ENCODE measurements around the gene SAP25. TPM values are rescaled to one million over a fixed set of nuclear protein-coding genes. Genes with fewer than 3 reads are reported as not detected.
"Not testable (repeated sequence)": the region's sequence is repeated elsewhere in the genome, so short reads cannot be mapped to it uniquely, and the experiment has no call there.

SAP25 gene
- total and polyA plus RNA-seq, 2 experiments from 2014 or later: 1.8 TPM; not detected in 1

DNA sequence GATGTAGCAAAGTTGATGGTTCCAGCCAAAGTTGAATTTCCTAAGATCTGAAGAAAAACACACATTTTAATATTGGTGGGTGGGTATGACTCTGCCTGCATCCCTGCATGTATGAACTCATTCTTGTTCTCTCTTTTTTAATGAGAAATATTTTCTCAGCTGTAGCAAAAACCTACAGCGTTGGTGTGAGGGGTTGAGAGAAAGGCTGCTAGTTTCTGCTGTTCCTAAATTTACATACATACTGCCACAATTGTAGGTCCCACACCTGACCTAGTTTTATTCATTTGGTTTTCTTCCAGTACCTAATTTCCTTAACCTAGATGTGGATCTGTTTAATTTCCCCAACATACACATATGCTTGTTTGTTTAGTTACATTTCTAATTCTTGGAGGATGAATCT lies 30.1 kb downstream of the SAP25 start:
- Histone ChIP-seq H3K27ac (peak overlapping the region; percentile 93), H3K4me2 (peak overlapping the region; percentile 57), H2AFZ (no peak overlapping the region), H3K4me3 (no peak overlapping the region), H3K4me1 (ENCODE audit: insufficient read depth) (peaks cover 47% of the 10 kb centered on the region), H3K27me3 (no peaks in the 10 kb centered on the region), H3K79me2 (peaks cover 54% of the 10 kb centered on the region), H3K36me3 (replicated peaks; ENCODE audit: insufficient read depth, low read depth) (no peaks in the 10 kb centered on the region), H3K9me3 (ENCODE audit: low read depth) (no peaks in the 10 kb centered on the region), H4K20me1 (ENCODE audit: insufficient read depth, poor library complexity, severe bottlenecking) (no peaks in the 10 kb centered on the region), H3K9me2 (replicated peaks; ENCODE audit: insufficient read depth) (no peaks in the 10 kb centered on the region)
- no peak for DNase-seq (ENCODE audit: low spot score)
- 53% methylated on average over 1 of the region's 1 CpG for WGBS (ENCODE audit: low lambda C conversion rate, missing lambda C conversion rate)
- TF ChIP-seq CTCF (IDR thresholded peaks at IDR 0.05; ENCODE audit: poor library complexity) (no peak), EZH2phosphoT487 (IDR thresholded peaks at IDR 0.05; ENCODE audit: low read depth, severe bottlenecking, unreplicated experiment) (no peak)

DNA sequence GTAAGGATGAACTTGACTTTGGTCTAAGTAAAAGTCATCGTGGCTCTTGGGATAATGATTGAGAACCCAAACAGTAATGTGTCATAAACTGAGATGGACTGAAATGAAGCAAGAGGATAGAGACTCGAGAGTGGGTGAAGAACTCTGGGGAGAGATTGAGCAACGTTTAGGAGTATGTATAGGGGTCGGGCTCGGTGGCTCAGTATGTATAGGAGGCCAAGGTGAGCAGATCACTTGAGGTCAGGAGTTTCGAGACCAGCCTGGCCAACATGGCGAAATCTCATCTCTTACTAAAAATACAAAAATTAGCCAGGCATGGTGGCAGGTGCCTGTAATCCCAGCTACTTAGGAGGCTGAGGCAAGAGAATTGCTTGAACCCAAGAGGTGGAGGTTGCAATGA lies 32.4 kb downstream of the SAP25 start:
- H3K9me2 ChIP-seq (replicated peaks; ENCODE audit: insufficient read depth); H3K4me3 ChIP-seq; H2AFZ ChIP-seq; H3K36me3 ChIP-seq (replicated peaks; ENCODE audit: insufficient read depth, low read depth); H3K9me3 ChIP-seq (ENCODE audit: low read depth); H4K20me1 ChIP-seq (ENCODE audit: insufficient read depth, poor library complexity, severe bottlenecking); DNase-seq (ENCODE audit: low spot score); H3K27ac ChIP-seq; H3K27me3 ChIP-seq: not testable (repeated sequence)
- 83% methylated on average over 7 of the region's 7 CpGs for WGBS (ENCODE audit: low lambda C conversion rate, missing lambda C conversion rate)
- peaks cover 40% of the 10 kb centered on the region for H3K79me2 ChIP-seq
- H3K4me1 ChIP-seq (ENCODE audit: insufficient read depth): peaks cover 27% of the 10 kb centered on the region
- H3K4me2 ChIP-seq: peak overlapping the region; percentile 88

DNA sequence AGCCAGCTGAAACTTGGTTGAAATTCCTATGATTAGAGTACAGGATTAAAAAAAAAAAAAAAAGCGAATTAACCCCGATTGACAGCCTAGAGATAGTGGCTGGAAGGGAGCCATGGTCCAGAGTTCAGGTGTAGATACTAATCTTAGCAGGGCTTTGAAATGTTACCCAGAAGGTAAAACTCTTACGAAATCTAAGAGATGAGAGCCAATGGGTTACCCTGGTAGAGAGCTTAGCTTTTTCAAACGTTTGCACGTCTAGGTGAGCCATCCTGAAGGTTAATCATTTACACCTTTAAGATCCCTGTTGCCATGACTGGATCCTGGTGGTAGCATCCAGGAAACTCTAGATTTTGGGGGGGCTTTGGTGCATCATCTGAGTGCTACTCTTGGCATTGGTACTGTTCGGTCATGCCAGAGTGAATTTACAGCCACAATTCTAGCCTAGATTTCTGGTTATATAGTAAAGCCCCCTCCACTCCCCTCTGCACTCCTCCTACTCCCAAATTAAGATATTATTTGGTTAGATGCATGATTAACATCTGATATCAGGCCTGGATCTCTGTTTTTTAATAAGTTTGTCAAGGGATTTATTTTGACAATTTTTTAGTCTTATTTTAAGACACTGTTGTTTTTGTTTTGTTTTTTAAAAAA lies 33.5 kb downstream of the SAP25 start:
- Histone ChIP-seq H3K9me2 (replicated peaks; ENCODE audit: insufficient read depth) (no peaks in the 10 kb centered on the region), H3K9me3 (ENCODE audit: low read depth) (no peaks in the 10 kb centered on the region), H4K20me1 (ENCODE audit: insufficient read depth, poor library complexity, severe bottlenecking) (no peaks in the 10 kb centered on the region), H3K27ac (peak overlapping the region; percentile 1), H2AFZ (no peak overlapping the region), H3K79me2 (peaks cover 40% of the 10 kb centered on the region), H3K36me3 (replicated peaks; ENCODE audit: insufficient read depth, low read depth) (no peaks in the 10 kb centered on the region), H3K27me3 (no peaks in the 10 kb centered on the region), H3K4me2 (peak overlapping the region; percentile 88), H3K4me1 (ENCODE audit: insufficient read depth) (peaks cover 16% of the 10 kb centered on the region), H3K4me3 (peak overlapping the region; percentile 9)
- WGBS (ENCODE audit: low lambda C conversion rate, missing lambda C conversion rate): 36% methylated on average over 6 of the region's 6 CpGs
- DNase-seq (ENCODE audit: low spot score): peak; percentile 80
- TF ChIP-seq EZH2 (IDR thresholded peaks at IDR 0.05; ENCODE audit: borderline replicate concordance): no peak
- TF ChIP-seq CTCF (IDR thresholded peaks at IDR 0.05; ENCODE audit: poor library complexity): no peak
- TF ChIP-seq EZH2phosphoT487 (IDR thresholded peaks at IDR 0.05; ENCODE audit: low read depth, severe bottlenecking, unreplicated experiment): no peak

DNA sequence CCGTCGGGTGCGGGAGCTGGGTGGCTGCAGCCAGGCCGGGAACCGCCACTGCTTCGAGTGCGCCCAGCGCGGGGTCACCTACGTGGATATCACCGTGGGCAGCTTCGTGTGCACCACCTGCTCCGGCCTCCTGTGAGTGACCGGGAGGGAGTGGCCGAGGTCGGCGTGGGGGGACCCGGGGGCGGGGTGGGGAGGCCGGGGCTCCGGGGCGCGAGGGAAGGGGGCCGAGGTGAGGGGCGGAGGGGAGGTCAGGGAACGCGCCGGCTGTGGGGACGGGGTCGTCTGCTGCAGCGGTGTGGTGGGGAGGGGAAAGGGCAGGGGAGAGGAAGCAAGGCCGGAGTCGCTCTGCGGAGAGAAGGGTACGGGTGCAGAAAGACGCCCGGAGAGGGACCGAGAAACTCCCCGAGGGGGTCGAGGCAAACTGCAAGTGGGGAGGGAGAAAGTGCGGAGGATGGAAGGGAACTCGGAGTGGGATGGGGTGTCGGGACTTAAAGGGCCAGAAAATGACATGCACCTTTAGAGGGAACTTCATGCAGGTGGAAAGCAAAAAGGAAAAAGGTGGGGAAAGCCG lies 34.2 kb downstream of the SAP25 start:
- Histone ChIP-seq H2AFZ (no peak overlapping the region), H3K27ac (peak overlapping the region; percentile 1), H3K27me3 (no peaks in the 10 kb centered on the region), H4K20me1 (ENCODE audit: insufficient read depth, poor library complexity, severe bottlenecking) (no peaks in the 10 kb centered on the region), H3K79me2 (peaks cover 40% of the 10 kb centered on the region), H3K4me2 (peak overlapping the region; percentile 88), H3K9me2 (replicated peaks; ENCODE audit: insufficient read depth) (no peaks in the 10 kb centered on the region), H3K4me1 (ENCODE audit: insufficient read depth) (peaks cover 9% of the 10 kb centered on the region), H3K9me3 (ENCODE audit: low read depth) (no peaks in the 10 kb centered on the region), H3K4me3 (peak overlapping the region; percentile 9), H3K36me3 (replicated peaks; ENCODE audit: insufficient read depth, low read depth) (no peaks in the 10 kb centered on the region)
- no peak for TF ChIP-seq EZH2 (IDR thresholded peaks at IDR 0.05; ENCODE audit: borderline replicate concordance)
- 1% methylated on average over 13 of the region's 44 CpGs for WGBS (ENCODE audit: low lambda C conversion rate, missing lambda C conversion rate)
- DNase-seq (ENCODE audit: low spot score): no peak
